ENCODE measurements around the gene CCDC183.
"Not testable (repeated sequence)": the region's sequence is repeated elsewhere in the genome, so short reads cannot be mapped to it uniquely, and the experiment has no call there.

Gene CCDC183

DNA sequence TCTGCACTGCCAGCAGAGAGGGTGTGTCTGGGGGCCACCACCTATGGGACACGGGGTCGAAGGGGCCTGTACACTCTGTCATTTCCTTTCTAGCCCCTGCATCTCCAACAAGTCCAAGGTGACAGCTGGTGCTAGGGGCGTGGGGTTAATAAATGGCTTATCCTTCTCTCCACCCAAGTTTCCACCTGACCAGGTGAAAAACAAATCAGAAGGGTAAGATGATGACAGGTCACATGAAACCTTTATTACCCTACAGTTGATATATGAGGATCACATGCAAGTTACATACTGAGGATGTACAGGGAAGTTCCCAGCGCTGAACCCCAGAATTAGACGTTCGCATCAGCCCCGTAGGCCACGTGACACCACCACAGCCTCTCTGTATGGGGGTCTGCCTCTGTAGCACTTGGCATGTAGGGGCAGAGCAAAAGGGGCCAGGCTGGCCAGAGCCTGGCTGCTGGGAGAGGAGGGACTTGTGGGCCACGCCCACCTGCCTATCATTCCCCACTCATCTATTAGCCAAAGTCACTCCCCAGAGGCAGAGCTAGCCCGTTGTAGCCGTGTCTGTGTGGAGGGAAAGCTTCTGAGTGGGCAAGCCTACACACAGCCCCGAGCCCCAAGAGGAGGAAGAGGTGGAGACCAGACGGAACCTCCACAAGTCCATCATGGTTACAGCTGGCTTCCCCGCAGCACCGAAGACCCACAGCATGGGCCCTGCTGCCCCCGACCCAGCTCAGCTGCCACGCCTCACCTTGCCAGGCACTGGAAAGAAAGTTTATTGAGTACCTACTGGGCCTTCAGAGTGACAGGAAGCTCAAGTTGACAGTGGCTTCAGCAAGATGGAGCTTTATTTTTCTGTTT is 2.8 kb upstream of the CCDC183 start:
- Histone ChIP-seq H3K4me3 (no peak overlapping the region), H3K27ac (no peak overlapping the region)
- no peak for DNase-seq (ENCODE audit: low spot score)
- TF ChIP-seq, protein P1, sequence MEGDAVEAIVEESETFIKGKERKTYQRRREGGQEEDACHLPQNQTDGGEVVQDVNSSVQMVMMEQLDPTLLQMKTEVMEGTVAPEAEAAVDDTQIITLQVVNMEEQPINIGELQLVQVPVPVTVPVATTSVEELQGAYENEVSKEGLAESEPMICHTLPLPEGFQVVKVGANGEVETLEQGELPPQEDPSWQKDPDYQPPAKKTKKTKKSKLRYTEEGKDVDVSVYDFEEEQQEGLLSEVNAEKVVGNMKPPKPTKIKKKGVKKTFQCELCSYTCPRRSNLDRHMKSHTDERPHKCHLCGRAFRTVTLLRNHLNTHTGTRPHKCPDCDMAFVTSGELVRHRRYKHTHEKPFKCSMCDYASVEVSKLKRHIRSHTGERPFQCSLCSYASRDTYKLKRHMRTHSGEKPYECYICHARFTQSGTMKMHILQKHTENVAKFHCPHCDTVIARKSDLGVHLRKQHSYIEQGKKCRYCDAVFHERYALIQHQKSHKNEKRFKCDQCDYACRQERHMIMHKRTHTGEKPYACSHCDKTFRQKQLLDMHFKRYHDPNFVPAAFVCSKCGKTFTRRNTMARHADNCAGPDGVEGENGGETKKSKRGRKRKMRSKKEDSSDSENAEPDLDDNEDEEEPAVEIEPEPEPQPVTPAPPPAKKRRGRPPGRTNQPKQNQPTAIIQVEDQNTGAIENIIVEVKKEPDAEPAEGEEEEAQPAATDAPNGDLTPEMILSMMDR (IDR thresholded peaks at IDR 0.05) = no peak

DNA sequence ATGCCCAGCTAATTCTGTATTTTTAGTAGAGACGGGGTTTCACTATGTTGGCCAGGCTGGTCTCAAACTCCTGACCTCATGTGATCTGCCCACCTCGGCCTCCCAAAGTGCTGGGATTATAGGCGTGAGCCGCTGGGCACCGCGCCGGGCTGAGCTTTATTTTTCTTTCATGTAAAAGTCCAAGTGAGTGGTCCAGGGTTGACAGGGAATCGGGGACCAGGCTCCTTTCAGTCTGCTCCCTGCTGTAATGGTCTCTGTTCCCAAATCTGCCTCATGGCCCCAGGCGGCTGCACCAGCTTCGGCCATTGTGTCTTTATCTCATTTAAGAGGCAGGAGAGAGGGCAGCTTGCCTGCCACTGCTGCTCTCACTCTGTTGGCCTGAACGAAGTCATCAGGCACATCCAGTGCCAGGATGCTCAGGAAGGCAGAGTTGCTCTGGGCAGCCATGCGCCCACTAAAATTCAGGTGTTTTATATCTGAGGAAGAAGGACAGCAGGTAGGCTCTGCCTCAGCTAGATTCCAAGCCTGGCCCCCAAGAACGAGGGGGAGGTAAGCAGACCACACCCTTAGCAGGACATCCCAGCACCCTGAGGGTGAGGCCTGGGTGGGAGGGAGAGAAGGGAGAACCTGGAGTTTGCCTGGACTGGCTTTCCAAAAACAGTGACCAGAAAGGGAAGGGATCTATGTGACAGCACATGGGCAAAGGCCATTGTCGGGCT is 1.7 kb upstream of the CCDC183 start:
- TF ChIP-seq, protein P1 (IDR thresholded peaks at IDR 0.05) = no peak
- Histone ChIP-seq H3K27ac (no peak overlapping the region), H3K4me3 (no peak overlapping the region)
- DNase-seq (ENCODE audit: low spot score) = no peak

DNA sequence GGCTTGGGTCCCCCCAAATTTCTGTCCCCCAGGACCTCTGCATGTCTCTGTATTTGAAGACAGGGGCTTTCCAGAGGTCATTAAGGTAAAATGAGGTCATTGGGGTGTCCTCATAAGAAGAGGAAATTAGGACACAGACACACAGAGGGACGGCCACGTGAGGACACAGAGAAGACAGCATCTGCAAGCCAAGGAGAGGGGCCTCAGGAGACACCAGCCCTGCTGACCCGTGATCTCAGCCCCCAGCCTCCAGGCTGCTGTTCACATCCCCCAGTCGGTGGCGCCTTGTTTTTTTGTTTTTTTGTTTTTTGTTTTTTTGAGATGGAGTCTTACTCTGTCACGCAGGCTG is 1.2 kb upstream of the CCDC183 start:
- no peak overlapping the region for H3K27ac ChIP-seq

DNA sequence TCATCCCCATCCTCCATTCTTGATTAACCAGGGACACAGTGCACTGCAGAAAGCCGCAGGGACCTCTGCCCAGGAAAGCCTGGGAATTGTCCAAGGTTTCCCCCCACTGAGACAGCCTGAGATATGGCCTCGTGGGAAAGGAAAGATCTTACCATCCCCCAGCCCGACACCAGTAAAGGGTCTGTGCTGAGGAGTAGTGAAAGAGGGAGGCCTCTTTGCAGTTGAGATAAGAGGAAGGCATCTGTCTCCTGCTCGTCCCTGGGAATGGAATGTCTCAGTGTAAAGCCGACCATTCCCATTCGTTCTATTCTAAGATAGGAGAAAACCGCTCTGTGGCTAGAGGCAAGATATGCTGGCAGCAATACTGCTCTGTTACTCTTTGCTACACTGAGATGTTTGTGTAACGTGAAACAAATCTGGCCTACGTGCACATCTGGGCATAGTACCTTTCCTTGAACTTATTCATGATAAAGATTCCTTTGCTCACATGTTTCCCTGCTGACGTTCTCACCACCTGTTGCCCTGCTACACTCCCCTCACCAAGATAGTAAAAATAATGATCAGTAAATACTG is 723 bp downstream of the CCDC183 start:
- H3K27ac ChIP-seq, H3K4me3 ChIP-seq: not testable (repeated sequence)

More for the DNA sequence above, 1.2 kb upstream of the CCDC183 start:
- DNase-seq (ENCODE audit: low spot score) = no peak
- TF ChIP-seq, protein P1 (IDR thresholded peaks at IDR 0.05) = no peak
- H3K4me3 ChIP-seq = no peak overlapping the region

DNA sequence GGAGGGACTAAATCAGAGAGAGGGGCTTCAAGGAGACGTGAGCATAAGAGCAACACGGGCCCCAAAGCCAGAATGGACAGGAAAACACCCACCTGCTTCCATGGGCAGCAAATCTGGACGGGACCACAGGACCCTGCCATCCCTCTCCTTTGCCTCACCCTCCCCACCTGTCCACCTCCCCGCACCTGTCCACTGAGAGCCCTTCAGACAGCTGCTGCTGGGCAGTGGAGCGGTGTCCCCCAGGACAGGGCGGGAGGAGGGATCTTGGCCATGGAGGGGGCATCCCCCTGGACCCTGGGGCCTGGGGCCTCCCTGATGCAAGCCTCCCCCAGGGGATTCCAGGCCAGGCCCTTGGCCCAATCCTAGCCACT is 2.6 kb downstream of the CCDC183 start:
- no peak overlapping the region for H3K27ac ChIP-seq
- H3K4me3 ChIP-seq = no peak overlapping the region
- no peak for DNase-seq (ENCODE audit: low spot score)
- TF ChIP-seq, protein P1 (IDR thresholded peaks at IDR 0.05) = no peak

More for the DNA sequence above, 723 bp downstream of the CCDC183 start:
- not testable (repeated sequence) for DNase-seq (ENCODE audit: low spot score)

DNA sequence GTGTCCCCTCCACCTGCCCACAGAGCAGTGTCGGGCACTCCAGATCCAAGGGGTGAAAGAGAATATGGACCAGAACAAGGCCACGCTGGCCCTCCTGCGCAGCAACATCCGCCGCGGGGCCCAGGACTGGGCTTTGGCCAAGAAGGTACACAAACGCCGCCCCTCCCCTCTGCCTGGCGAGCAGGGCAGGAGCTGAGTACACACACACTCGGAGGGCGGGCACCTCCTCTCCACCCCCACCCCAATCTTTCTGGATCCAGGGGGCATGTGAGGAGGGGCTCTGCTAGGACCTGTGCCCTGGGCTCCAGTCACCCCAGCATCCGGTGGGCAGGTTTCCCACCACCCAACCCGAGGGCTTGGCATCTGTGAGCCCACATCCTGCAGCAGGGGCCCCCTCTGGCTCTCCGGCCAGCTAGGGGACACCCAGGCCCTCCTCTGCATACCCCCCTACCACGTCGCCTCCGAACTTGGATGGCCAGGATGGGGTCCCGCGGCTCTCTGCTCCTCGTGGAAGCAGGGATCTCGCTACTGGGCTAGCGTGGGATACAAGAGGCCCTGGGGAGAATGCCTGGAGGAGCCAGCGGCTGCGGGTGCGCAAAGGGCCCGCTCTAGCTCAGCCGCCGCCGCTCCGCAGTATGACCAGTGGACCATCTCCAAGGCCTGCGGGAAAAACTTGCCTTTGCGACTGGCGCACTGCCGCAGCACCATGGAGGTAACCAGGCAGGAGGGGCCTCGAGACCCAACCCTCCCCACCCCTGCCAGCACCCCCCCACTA is 3.1 kb downstream of the CCDC183 start:
- no peak overlapping the region for H3K27ac ChIP-seq
- DNase-seq (ENCODE audit: low spot score) = no peak
- TF ChIP-seq, protein P1 (IDR thresholded peaks at IDR 0.05) = no peak
- H3K4me3 ChIP-seq = peak overlapping the region; percentile 47

All from coronary artery (tissue), 2 donors.